GM18858 (cell line): ENCODE results near the gene GJA1.
"Not testable (repeated sequence)": the region's sequence is repeated elsewhere in the genome, so short reads cannot be mapped to it uniquely, and the experiment has no call there.

Experiments
- ATAC-seq: cut with Tn5 transposase; IDR thresholded peaks from one replicate; pipeline ENCODE4 v1.9.1; 2021; ENCODE audit not compliant: unreplicated experiment

The GJA1 gene

DNA sequence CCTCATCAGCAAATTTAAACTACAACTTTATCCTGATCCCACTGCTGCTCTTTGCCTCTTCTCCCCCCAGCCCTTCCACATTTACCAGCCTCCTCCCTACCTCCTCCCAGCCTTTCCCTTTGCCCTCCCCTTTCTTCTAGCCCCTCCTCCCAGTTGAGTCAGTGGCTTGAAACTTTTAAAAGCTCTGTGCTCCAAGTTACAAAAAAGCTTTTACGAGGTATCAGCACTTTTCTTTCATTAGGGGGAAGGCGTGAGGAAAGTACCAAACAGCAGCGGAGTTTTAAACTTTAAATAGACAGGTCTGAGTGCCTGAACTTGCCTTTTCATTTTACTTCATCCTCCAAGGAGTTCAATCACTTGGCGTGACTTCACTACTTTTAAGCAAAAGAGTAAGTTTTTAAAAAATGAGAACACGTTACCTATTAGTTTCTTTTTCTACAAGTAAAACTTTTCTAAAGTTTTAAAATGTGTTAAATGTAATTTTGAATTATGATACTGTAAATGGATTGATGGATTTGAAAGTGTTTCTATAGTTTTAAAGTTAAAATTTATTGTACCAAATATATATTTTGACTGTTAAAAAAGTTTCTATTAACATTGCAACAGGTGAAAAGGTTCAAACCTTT, at the start of gene GJA1:
Gene GJA1, plus strand, starts transcription at position 203 of the 626 bp plus-strand sequence. CDS start 11,202 bp downstream, outside the sequence.
- ATAC-seq = no peak

DNA sequence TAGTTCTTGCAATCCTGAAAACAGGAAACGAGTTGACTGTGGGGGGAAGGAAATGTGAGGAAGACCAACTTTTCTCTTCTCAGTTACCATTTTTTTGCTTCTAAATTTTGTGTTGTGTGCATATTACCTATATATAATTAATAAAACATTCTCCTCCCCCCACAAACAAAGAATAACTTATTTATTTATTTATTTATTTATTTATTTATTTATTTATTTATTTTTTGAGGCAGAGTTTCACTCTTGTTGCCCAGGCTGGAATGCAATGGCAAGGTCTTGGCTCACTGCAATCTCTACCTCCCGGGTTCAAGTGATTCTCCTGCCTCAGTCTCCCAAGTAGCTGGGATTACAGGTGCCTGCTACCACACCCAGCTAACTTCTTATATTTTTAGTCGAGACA, 48.9 kb upstream of the GJA1 start:
- not testable (repeated sequence) for ATAC-seq

DNA sequence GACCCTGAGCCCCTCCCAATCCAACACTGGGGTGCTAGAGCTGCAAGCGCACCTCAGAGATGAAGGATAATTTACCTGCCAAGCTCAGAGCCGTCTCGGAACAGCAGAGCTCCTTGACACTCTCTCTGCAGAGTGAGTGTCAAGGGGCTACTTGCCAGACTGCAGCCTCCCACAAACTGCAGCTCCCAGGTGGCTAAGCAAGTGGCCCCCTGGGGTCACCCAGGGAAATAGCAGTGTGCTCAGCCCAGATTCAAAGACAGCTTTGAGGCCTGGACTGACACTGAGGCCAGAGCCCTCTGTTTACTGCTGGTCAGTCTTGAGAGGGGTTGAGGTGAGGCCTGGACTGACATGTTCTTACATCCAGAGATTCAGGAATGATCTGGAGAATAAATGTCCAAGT, 46.0 kb upstream of the GJA1 start:
- ATAC-seq = no peak

DNA sequence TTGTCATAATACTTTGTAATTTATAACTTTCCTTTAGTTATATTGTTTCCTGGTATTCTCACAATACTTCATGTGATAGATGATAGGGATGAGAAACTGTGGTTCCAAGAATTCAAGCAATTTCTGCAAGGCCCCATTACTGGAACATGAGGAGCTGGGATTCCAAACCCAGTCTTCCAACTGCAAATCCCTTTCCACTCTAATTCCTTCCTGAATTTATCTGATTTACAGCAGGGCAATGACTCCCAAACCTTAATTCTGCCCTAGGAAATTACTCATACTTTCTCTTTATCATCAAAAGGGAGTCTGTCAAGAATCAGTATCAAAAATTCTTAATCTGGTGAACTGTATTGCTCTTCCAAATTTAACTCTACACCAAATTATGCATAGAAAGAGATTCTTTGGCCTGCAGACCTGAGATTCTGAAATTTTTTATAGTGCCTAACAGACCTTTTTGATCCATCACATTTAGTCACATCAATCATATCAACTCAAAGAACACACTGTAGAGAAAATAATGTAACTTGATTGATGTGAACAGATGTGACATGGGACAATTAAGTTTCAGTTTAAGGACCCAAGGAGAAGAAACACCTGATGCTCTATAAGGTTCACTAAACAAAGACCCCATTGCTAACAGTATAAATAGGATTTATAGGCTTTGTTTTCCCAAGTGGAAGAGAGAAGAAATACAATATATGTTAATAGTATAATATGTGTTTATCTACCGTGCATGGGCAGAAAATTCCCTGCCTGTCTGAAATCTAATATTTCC, 41.5 kb upstream of the GJA1 start:
- no peak for ATAC-seq

DNA sequence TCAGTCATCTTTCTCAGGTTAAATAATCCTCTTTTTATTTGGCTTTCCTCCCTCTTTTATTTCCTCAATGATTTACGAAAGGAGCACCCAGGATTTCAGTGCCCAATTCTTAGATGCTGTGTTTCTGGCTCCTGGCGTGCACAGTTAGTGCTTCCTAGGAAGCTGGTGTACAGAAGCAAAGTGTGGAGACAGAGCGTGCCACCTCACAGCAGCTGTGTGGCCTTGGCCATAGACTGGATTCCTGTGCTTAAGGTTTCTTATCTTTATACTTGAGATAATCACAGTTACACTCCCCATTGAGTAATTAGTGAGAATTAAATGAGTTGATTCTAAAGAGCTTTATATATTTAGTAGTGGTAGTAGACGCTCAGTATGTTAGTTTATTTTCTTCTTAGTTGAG, 39.7 kb upstream of the GJA1 start:
- ATAC-seq = no peak

DNA sequence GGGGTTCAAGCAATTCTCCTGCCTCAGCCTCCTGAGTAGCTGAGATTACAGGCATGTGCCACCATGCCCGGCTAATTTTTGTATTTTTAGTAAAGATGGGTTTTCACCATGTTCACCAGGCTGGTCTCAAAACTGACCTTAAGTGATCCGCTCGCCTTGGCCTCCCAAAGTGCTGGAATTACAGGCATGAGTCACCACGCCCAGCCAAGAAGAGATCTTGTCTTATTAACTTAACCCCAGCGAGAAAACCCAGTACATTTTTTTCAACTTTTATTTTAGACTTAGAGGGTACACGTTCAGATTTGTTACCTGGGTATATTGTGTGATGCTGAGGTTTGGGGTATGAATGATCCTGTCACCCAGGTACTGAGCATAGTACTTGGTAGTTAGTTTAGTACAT, 38.3 kb upstream of the GJA1 start:
- not testable (repeated sequence) for ATAC-seq

DNA sequence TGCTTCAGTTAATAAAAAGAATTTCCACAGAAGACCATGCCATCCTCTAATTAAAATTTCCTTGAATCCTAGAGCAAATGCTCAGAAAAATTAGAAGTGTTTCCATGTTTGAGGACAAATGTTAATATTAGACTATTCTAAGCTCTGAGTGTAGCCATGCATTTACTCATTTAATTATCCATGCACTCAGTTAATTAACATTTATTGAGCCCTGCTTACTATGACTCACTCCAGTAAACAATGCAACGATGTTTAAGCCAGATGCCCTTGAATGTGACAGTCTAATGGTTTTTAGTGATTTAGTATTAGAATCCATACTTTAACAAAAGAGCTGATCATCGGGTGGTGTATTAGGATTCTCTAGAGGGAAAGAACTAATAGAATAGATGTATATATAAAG, 37.3 kb upstream of the GJA1 start:
- ATAC-seq = no peak

DNA sequence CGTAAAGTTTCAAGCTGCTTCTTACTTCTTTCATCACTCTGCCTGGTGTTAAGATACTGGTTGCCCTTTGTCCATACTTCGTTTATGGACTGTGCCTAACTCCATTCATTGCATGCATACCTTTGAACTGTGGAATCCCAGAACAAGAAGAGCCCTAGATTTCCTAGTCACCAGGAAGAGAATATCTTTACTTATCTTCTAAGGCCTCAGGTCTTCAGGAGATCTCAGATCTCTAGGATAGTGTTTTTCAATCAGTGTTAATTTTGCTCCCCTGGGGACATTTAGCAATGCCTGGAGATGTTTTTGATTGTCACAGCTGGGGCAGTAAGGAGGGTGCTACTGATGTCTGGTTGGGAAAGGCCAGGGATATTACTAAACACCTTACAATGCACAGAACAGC, 35.5 kb upstream of the GJA1 start:
- no peak for ATAC-seq

DNA sequence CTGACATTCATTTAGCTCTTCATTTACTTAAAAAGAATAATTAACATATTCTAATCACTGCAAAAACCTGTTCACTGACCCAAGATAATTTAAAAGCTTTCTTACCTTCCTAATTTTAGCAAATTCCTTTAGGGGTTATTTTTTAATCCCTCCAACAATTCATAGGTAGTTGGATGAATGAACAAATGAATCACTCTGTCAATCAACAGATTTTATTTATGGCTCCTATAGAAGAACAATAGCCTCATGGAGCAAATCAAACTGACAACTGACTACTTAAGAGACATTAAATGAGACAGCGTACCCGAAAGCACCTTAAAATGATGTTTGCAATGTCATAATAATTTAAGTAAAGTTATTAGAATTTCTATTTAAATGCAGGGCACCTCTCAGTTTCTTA, 31.5 kb upstream of the GJA1 start:
- ATAC-seq = no peak

DNA sequence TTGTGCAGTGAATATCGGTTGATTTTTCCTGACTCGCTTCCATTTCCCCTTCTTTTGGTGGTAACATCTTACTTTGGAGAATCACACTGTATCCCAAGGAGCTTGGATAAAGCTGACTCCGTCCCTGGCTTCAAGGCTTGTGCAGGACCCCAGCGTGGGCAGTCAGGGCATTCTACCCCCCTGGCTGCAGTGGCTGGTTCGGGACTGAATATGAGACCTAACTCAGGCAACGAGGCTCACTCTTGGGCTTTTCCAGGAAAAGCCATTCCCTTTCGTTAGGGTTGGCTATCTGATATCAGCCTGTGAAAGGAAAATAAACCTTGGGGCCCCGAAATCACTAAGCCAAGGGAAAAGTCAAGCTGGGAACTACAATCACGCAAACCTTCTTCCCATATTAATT, 30.1 kb upstream of the GJA1 start:
- ATAC-seq = no peak

DNA sequence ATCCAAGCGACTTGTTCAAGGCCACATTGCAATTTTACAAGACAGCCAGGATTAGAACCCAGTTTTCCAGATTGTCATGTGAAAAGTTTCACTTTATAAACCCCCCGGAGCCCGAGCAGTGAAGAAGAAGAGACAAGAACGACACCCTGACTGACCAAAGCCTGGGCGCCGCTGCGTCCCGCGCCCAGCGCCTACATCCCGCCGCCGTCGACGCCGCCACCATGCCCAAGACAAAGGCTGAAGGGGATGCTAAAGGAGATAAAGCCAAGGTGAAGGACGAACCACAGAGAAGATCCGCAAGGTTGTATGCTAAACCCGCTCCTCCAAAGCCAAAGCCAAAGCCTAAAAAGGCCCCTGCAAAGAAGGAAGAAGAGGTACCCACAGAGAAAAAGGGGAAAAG, 27.1 kb upstream of the GJA1 start:
- no peak for ATAC-seq

DNA sequence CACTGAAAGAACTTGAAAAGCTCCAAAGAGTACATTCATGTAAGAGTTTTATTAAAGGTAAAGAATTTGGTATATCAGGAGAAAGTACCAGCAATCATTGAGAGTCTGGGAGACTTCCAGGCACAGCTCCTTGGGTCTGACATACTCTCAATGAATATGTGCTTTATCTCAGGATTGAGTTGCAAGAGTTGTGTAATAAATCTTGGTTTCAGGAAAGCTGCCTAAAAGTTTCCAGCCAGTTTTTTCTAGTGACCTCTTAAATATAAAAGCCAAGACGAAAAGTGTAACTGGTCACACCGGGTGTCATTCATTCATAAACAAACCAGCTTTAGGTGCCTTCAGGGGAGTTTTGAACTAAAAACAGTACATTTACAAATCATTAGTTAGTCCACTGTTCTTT, 21.6 kb upstream of the GJA1 start:
- no peak for ATAC-seq

DNA sequence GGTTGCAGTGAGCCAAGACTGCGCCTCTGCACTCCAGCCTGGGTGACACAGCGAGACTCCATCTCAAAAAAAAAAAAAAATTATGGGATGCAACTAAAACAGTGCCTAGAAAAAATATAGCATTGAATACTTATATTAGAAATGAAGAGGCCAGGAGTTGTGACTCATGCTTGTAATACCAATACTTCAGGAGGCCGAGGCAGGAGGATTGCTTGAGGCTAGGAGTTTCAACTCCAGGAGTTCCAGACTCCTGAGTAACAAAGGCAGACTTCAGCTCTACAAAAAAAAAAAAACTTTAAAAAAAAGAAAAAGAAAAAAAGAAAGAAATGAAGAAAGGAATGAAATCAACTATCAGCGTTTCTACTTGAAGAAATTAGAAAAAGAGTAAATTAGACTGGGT, 17.1 kb upstream of the GJA1 start:
- no peak for ATAC-seq

DNA sequence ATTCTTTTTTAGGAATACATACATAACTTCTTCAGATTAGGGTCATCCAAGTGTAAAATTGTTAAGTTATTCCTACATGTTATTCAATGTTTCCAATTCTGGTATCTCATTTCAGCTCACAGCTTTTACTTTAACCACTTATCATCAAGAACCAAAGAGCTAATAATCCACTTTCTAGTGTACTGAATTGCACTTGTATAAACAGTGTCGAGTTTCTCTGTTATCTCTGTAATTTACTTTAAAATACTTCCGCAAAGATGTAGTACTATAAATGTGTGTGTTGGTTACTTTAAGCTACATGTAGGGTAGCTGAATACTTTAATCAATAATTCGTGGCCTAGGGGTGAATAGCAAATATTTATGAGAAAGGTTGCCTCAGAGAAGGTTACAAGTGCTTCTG, 8.8 kb upstream of the GJA1 start:
- no peak for ATAC-seq

DNA sequence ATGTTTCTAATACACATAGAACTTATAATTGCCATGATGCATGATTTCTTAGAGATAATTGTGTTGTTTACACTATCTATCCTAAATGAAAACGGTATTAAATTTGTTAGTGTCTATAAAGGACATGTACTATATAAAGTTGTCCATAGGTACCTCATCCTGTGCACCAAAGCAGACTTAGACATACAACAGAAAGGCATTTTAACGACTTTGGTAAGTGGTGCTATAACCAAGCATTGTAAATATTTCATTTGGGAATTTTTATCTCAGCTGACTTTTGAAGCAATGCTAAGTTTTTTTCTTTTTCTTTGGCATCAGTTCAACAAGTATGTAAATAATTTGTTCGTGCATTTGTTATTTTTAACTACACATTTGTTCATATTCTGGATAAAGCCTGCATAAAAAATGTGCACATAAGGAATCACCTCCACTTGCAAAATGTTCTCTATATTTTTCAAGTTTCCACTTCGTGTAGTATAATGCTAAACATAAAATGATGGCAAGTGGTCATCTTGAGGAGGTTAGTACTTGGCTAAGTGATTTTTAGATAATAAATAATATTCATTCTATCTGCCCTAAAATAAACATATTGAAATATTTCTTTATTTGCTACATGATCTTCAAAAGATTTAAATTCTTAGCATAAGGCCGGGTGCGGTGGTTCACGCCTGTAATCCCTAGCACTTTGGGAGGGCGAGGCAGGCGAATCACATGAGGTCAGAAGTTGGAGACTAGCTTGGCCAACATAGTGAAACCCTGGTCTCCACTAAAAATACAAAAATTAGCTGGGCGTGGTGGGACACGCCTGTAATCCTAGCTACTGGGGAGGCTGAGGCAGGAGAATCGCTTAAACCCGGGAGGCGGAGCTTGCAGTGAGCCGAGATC, 6.3 kb upstream of the GJA1 start:
- no peak for ATAC-seq

DNA sequence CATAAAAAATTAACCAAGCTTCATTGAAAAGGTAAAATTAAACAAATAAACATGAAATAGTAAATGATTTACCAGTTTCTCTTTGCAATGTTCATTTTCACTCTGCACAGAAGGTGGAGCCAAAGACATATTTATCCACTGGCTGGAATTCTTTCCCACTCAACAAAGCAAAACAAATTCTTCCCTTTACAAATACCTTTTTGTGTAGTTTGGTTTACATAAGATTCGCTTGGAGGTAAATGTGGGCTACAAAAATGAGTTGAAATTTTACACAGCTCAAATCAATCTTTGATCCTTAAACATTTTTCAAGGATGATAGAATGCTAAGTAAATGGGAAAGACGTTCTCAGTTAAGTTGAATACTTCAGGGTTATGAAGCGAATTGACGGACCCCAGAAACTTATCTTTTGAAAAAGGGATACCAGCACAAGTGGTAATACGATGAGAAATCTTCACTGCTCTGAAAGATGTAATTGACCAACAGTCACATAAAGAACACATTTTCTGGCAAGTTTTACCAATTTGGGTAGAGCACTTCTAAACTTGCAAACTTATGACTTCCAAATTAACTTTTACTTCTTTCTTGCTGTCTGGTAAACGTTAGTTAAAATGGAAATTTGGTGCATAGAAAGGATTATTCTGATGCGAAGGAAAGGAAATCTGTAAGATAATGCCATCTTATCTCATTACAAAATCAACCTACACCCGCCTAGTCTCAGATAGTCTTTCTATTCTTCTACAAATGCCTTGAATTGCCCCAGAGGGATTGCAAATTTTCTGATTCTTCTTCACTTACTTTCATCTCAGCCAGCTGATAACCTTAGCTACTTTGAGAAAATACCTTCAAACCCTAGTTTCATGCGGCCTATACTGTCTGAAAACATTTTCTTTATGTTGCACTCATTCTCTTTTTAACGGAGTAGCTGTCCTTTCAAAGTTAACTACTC, 4.7 kb upstream of the GJA1 start:
- ATAC-seq = no peak

DNA sequence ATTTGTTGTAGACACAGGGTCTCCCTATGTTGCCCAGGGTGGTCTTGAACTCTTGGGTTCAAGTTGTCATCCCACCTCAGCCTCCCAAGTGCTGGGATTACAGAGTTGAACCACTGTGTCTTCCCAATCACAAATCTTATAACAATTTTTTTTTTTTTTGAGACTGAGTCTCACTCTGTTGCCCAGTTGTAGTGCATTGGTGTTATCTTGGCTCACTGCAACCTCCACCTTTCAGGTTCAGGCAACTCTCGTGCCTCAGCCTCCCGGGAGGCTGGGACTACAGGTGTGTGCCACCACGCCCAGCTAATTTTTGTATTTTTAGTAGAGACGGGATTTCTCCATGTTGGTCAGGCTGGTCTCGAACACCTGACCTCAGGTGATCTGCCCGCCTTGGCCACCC, 3.7 kb upstream of the GJA1 start:
- not testable (repeated sequence) for ATAC-seq

DNA sequence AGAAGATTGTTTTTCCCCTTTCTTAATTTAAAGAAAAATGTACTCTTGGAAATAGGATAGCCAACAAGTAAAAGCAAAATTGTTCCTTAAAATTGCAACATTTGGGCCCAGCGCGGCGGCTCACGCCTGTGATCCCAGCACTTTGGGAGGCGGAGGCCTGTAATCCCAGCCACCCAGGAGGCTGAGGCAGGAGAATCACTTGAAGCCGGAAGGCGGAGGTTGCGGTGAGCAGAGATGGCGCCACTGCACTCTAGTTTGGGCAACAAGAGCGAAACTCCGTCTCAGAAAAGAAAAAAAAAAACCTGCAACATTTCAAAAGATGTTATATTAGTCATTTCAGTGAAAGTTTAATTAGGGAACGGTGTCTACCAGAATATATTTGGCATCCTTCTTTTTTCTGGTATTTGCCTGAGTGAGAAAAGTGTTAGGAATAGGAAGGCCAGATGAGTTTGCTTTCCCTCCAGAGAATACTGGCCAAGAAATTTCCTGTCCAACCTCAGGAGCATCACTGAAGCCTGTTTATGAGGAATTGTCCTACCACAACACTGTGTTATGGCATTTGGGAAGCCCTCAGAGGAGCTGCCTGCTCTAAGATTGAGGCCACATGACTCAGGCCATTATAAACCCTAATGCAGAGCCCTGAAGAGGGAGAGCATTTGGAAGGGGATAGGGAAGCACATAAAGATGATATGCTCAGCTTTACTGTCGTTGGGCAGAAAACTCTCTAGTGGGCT, 1.2 kb upstream of the GJA1 start:
- no peak for ATAC-seq

DNA sequence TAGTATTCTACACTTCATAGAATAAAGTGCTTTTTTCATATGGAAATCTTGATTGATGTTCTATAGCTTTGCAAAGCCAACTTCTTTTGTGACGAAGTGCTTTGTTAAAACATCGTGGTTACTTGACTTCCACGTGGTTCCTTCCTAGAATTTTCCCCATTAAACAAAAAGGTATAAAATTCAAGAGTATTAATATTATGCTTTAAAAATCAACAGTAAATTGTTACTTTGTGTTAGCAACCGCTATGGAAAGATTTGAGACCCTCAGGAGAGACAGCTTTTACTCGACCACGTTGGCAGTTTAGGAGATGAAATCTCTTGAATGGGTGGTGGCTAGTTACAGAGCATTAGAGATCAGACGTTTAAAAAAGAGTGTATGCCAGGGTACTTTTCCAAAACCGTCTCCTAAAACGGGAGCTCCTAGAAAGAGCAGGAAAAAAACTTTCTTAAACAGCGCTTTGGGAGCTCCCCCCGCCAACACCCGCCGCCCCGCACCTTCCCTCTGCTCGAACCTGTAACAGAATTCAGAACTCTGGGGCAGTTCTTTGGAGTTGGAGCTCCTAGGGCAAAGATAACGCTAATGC, 920 bp downstream of the GJA1 start:
- no peak for ATAC-seq
